Prostate gland (tissue), 2 donors: ENCODE results near the gene ADK. TPM values are rescaled to one million over a fixed set of nuclear protein-coding genes. Genes with fewer than 3 reads are reported as not detected.

Experiments used
- DNase-seq: peaks from one replicate; pipeline ENCODE4 v3.0.0-alpha.2; 2019; ENCODE audit warnings: low spot score
- H3K27ac ChIP-seq, 2 donors: fragments of 200-600 bp; sonication (generic); 2 replicates each; pipeline ENCODE4 v1.5.1; 2017 to 2019
- H3K27me3 ChIP-seq: fragments of 200-600 bp; sonication (generic); replicated peaks from 2 replicates; pipeline ENCODE4 v1.5.1; 2019; ENCODE audit not compliant: insufficient read depth
- H3K36me3 ChIP-seq, 2 donors: fragments of 200-600 bp; sonication (generic); 1 replicate in 1 of 2; 2 replicates in 1 of 2; pipeline versions ENCODE4 v1.5.1 to v1.8.1; 2017 to 2019
- H3K4me1 ChIP-seq: fragments of 200-600 bp; sonication (generic); replicated peaks from 2 replicates; pipeline ENCODE4 v1.5.1; 2019
- H3K4me3 ChIP-seq, 2 donors: fragments of 200-600 bp; sonication (generic); 2 replicates each; pipeline ENCODE4 v1.5.1; 2017 to 2019
- H3K9me3 ChIP-seq: fragments of 200-600 bp; sonication (generic); 2 replicates; pipeline ENCODE4 v1.5.1; 2017
- POLR2A ChIP-seq: fragments of 450-650 bp; IDR thresholded peaks from one replicate; pipeline ENCODE4 v1.6.1; 2016; ENCODE audit warnings: antibody characterized with exemption, mild to moderate bottlenecking
- POLR2AphosphoS5 ChIP-seq: sonication (generic); formaldehyde crosslinking; IDR thresholded peaks from one replicate; pipeline ENCODE4 v1.6.1; 2017; ENCODE audit warnings: antibody characterized with exemption
- WGBS: methylation state at CpG from one replicate; pipeline ENCODE4 v1.1.5; 2018; 5-methylcytosine and 5-hydroxymethylcytosine counted together
- intact Hi-C: fragments of 100-400 bp; cut with DNase I; formaldehyde crosslinking; loops from one replicate; pipeline ENCODE4 v1.14.2; 2022
- small RNA-seq, 2 donors: library from RNA; depleted of rRNA; stranded (forward); fragments of <200 nt; gene quantifications; one replicate each; pipeline ENCODE3, GENCODE V24; 2016
- total RNA-seq, 2 donors: library from RNA; depleted of rRNA; stranded (reverse); fragments of >200 nt; gene quantifications; one replicate each; pipeline ENCODE4 v1.1.0, GENCODE V29; 2016
- TF ChIP-seq, protein P1 (sequence below), 4 experiments: fragments of 200-600 bp in 2 of 4; fragments of 450-650 bp in 2 of 4; sonication (generic) in 2 of 4; IDR thresholded peaks; 1 replicate in 3 of 4; 2 replicates in 1 of 4; pipeline ENCODE4 v1.5.1; 2016 to 2019; ENCODE audit warnings: antibody characterized with exemption in 4 of 4, mild to moderate bottlenecking in 2 of 4, moderate library complexity in 2 of 4

ADK gene
- total RNA-seq, 2 donors from 2014 or later: 34.1 to 42.5 TPM

- TF ChIP-seq POLR2AphosphoS5 (no peak), POLR2A (no peak)
- TF ChIP-seq, protein P1, sequence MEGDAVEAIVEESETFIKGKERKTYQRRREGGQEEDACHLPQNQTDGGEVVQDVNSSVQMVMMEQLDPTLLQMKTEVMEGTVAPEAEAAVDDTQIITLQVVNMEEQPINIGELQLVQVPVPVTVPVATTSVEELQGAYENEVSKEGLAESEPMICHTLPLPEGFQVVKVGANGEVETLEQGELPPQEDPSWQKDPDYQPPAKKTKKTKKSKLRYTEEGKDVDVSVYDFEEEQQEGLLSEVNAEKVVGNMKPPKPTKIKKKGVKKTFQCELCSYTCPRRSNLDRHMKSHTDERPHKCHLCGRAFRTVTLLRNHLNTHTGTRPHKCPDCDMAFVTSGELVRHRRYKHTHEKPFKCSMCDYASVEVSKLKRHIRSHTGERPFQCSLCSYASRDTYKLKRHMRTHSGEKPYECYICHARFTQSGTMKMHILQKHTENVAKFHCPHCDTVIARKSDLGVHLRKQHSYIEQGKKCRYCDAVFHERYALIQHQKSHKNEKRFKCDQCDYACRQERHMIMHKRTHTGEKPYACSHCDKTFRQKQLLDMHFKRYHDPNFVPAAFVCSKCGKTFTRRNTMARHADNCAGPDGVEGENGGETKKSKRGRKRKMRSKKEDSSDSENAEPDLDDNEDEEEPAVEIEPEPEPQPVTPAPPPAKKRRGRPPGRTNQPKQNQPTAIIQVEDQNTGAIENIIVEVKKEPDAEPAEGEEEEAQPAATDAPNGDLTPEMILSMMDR (IDR thresholded peaks at IDR 0.05): no peak
- no peaks in the 10 kb centered on the region for H3K9me3 ChIP-seq
- H3K27me3 ChIP-seq: no peaks in the 10 kb centered on the region
- no peak overlapping the region for H3K4me3 ChIP-seq
- H3K4me1 ChIP-seq: no peaks in the 10 kb centered on the region
- H3K27ac ChIP-seq: no peak overlapping the region
- no peak for DNase-seq
- H3K36me3 ChIP-seq: no peaks in the 10 kb centered on the region
- WGBS: 78% methylated on average over 8 of the region's 8 CpGs
- intact Hi-C loops: no loop called here
These were observed 603.4 kb downstream of the ADK start for GRCh38 chr10:74754381-74754821.

GRCh38 chr10:74755273-74755672, 604.3 kb downstream of the ADK start:
- H3K27ac ChIP-seq: no peak overlapping the region
- no peak overlapping the region for H3K4me3 ChIP-seq
- 96% methylated on average over 10 of the region's 10 CpGs for WGBS
- no peaks in the 10 kb centered on the region for H3K4me1 ChIP-seq
- TF ChIP-seq, protein P1 (IDR thresholded peaks at IDR 0.05): no peak
- TF ChIP-seq POLR2AphosphoS5: no peak
- no peak for TF ChIP-seq POLR2A
- intact Hi-C loops: no loop called here
- no peak for DNase-seq
- no peaks in the 10 kb centered on the region for H3K9me3 ChIP-seq
- H3K27me3 ChIP-seq: no peaks in the 10 kb centered on the region
- no peaks in the 10 kb centered on the region for H3K36me3 ChIP-seq

Small RNA genes within 50 kb of the gene (small RNA-seq; reads per million reads assigned to genes)
- gene RF00019 (0 reads per million in 2 donors), gene TIMM9P1 (0 reads per million in 2 donors)

Other genes starting within 250 kb of the ADK start
- 10 to 100 TPM in 1 of 2 donors, 1 to 10 TPM in 1; 7.1 to 11.0 TPM for gene PLAU, start 240.1 kb upstream of the ADK start, total RNA-seq
- gene VCL, start 153.1 kb upstream of the ADK start, total RNA-seq: 100 to 1,000 TPM in 1 of 2 donors, 10 to 100 TPM in 1; 97.2 to 285 TPM
- gene AP3M1, start 393 bp upstream of the ADK start, total RNA-seq: 10 to 100 TPM; 29.6 to 34.9 TPM